Activated T-cell treated with anti-CD3 and anti-CD28 coated beads for 24 hours (primary cell): ENCODE results near the gene TFEB.

Experiments used
- DNase-seq: peaks from one replicate; pipeline ENCODE4 v3.0.0-alpha.2; 2020; ENCODE audit warnings: low read depth

Gene TFEB

DNA sequence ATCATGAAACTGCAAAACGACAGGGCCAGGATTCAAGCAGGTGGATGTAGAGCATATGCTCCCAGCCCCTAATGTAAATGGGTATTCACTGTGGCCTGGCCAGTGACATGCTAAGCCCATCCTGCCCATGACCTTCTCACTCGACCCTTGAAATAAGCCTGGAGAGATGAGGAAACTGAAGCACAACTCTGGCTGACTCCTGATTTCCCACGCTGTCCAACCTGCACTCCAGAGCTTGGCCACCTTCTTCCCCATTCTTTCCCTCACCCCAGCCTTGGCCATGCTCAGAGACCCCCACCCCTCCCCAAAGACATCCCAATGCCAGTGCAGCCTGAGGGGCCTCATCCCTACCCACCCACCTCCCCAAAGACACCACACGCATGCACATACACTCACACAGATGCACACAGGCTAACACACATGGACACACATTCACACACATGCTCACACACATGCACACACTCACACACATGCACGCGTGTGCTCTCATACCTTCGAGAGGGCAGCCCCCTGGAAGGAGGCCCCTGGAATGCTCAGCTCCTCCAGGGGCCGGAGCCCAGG, 12.4 kb downstream of the TFEB start:
- no peak for DNase-seq

- DNase-seq, result no peak
These were observed 14.0 kb downstream of the TFEB start for GRCh38 chr6:41721414-41721813.

- DNase-seq, result no peak
These were observed 14.6 kb downstream of the TFEB start for GRCh38 chr6:41720783-41721182.

- DNase-seq, result no peak
These were observed 15.2 kb downstream of the TFEB start for GRCh38 chr6:41720262-41720620.

GRCh38 chr6:41719436-41720261, 15.8 kb downstream of the TFEB start:
- DNase-seq, result no peak

- no peak for DNase-seq
These were observed 16.6 kb downstream of the TFEB start for GRCh38 chr6:41718828-41719227.

GRCh38 chr6:41717392-41717736, 18.0 kb downstream of the TFEB start:
- DNase-seq, result no peak

- no peak for DNase-seq
These were observed 18.7 kb downstream of the TFEB start for GRCh38 chr6:41716516-41717391.

- no peak for DNase-seq
These were observed 19.5 kb downstream of the TFEB start for GRCh38 chr6:41715795-41716515.

GRCh38 chr6:41714556-41715273, 20.7 kb downstream of the TFEB start:
- DNase-seq, result no peak

DNA sequence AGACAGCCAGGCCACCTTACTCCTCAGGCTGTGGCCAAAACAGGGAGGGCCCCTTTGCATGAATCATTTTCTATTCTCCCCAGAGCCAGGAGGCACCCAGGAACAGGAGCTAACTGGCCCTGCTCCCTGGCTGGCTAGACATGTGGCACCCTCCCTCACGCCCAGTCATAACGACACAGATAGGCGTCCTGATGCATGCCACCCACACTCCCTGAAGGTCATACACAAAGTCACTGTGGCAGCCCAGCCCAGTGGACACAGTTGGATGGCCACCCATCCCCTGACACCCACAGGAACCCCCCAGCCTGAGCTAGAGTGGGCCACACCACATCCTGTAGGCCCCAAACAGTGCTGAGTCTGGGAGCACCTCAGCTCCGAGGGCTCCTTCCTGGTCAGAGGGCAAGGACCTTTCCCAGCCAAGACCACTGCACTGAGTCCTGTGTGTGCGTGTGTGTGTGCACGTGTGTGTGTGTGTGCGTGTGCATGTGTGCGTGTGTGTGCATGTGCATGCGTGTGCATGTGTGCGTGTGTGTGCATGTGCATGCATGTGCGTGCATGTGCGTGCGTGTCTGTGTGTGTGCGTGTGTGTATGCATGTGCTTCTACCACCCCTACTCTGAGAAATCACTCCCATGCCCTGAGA, 21.6 kb downstream of the TFEB start:
- DNase-seq, result no peak

- DNase-seq, result no peak
These were observed 22.2 kb downstream of the TFEB start for GRCh38 chr6:41713159-41713649.

DNA sequence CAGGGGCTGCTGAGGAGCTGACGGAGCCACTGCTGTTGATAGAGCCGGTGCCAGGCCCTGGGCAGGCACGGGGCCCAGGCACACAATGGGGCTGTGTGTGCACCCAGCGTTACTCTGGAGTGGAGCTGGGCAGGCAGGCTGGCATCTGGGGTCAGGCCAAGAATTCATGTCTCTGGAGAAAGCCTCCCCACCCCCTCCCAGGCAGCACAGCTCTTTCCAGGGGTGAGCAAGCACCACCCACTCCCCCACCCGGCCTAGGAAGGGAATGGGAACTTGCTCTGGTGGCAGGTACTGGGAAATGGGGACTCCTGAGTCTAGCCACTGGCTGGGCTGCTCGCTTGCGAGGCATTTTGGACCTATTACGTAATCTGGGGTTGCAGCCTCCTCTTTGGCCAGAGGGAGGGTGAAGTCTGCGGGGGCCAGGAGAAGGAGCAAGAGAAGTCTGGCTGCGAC, 22.7 kb downstream of the TFEB start:
- no peak for DNase-seq

DNA sequence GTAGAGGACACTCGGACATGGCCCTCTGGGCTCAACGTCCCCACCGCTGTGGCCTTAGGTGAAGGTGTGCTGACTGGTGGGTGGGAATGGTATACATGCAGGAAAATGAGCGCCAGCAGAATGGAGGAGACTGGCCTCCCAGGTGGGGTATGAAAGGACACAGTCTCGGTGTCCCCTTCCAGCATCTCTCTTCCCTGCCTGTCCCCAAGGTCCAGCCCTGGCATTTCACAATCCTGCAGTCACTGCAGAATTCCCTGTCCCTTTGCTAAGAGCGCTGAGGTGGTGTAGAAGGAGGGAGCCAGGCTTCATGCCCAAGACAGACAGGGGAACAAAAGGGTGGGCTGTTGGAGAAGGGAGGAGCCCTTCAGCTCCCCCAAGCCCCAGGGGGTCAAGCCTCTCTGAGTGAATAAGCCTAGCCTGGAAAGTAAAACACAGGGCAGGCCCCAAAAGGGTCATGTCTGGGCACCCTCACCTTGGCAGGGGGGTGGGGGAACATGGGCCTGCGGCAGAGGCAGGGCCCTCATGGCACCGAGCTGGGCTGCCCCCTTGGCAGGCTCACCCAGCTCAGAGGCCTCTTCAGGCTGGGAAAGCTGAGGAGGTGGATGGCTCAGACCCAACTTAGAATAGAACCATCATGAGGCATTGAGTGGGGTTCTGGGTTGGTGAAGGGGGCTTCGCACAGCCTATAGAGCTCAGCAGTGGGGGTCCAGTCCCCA, 23.9 kb downstream of the TFEB start:
- no peak for DNase-seq

GRCh38 chr6:41709375-41709774, 26.0 kb downstream of the TFEB start:
- no peak for DNase-seq

DNA sequence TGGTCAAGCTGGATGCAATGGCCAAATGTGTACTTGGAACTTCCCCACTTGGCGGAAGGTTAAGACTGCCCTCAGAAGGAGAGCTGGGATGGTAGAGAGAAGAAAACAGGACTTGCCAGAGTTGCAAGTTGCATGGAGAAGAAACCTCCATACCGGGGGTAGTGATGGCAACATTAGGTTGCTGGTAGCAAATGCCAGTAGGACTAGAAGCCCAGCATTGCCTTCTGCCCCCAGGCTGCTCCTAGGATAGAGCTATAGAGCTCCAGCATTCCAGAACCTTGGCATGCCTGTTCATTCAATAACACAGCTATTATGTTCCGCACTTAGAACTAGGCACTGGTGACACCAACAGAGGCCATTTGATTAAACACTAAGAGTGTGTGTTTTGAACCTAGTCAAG, 26.6 kb downstream of the TFEB start:
- no peak for DNase-seq

DNA sequence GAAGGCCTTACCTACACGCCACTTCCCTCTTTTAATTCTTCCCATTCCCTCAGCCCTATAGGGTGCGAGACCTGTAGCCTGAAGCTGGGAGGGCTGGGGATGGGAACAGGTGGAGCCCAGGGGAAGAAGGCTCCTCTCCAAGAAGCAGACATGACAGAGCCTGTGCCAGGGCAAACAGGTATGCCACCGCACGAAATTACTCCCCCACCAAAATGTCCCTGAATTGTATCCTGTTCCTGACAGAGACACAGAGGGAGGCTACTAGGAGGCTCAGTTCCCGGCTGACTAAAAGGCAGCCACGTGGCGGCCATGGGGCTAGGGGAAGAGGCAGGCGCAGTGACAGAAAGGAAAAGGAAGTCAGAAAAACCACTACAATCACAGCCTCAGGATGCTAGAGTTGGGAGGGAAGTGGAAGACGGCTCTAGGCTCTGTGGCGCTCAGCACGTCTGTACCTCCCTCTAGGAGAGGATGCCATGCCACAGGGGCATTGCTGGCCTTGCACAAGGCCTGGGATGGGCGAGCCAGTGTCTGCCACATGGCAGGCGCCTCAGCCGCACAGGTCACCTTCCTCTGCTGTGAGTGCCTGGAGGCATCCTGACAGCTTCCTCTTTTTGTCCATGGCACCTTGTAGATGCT, 27.7 kb downstream of the TFEB start:
- DNase-seq, result no peak

DNA sequence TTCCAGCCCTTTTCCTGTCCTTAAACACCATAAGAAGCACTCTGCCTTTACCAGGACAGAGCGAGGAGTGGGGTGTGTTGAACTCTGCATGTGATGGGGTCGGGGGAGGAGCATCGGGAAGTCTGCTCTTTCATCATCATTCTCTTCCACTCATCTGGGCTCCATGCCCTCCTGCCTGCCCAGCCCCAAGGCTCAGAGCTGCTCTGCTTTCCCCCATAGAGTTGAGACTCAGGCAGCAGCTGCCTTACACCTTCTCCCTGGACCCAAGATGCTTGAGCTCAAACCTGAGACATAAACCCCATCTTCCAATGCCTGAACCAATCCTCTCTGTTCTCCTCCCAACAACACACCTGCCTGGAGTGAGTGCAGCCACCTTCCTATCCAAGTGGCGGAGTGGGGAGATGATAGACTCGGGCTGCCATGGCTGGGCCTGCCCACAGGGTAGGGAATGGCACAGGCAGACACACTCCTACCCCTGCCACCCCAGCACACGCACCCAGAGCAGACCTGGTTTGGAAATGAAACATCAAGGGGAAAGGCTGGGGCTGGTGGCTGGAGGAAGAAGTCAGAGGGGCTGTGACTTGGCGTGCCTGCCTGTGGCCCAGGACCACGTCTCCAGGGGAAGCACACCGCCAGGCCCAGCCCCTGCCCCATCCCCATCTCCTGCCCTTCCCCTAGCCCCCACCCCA, 28.4 kb downstream of the TFEB start:
- DNase-seq, result no peak
